Myocyte (in vitro differentiated cells): Measurements from ENCODE around the gene POMT1. TPM values are rescaled to one million over a fixed set of nuclear protein-coding genes. Genes with fewer than 3 reads are reported as not detected.

Experiments used
- DNase-seq: peaks from one replicate; pipeline ENCODE4 v3.0.0-alpha.2; 2012; ENCODE audit warnings: low read depth
- total RNA-seq: library from RNA; depleted of rRNA; stranded (reverse); fragments of >200 nt; gene quantifications from 2 replicates; pipeline ENCODE4 v1.2.3, GENCODE V29; 2014

Gene POMT1
- total RNA-seq, 1 donor from 2014 or later = 39.0 TPM

GRCh38 chr9:131523451-131524435 lies 21.0 kb downstream of the POMT1 start:
- DNase-seq = no peak

- peak; percentile 42 for DNase-seq
These were observed 22.1 kb downstream of the POMT1 start for GRCh38 chr9:131524665-131525315.

- DNase-seq = no peak
These were observed 23.2 kb downstream of the POMT1 start for GRCh38 chr9:131525643-131526565.

- no peak for DNase-seq
These were observed 25.5 kb downstream of the POMT1 start for GRCh38 chr9:131528186-131528585.

GRCh38 chr9:131528886-131529505 lies 26.3 kb downstream of the POMT1 start:
- DNase-seq = no peak

GRCh38 chr9:131529597-131530545 lies 27.2 kb downstream of the POMT1 start:
- no peak for DNase-seq

- peak; percentile 60 for DNase-seq
These were observed 27.8 kb downstream of the POMT1 start for GRCh38 chr9:131530546-131530919.

- peak; percentile 80 for DNase-seq
These were observed 28.5 kb downstream of the POMT1 start, which contains the start of gene UCK1 for GRCh38 chr9:131530920-131531832. Gene UCK1 (minus strand): TSS chr9:131531263. CDS start chr9:131531174, 89 bp downstream.

GRCh38 chr9:131534721-131535237 lies 32.1 kb downstream of the POMT1 start:
- DNase-seq = peak; percentile 31

- DNase-seq = no peak
These were observed 35.2 kb downstream of the POMT1 start for GRCh38 chr9:131537946-131538345.

- no peak for DNase-seq
These were observed 36.7 kb downstream of the POMT1 start for GRCh38 chr9:131539223-131539923.

- no peak for DNase-seq
These were observed 40.4 kb downstream of the POMT1 start for GRCh38 chr9:131543141-131543540.

GRCh38 chr9:131545003-131545785 lies 42.5 kb downstream of the POMT1 start, which contains the start of gene PRRT1B:
Gene PRRT1B (plus strand): TSS chr9:131545523. CDS start chr9:131545616, 93 bp downstream.
- DNase-seq = no peak

- no peak for DNase-seq
These were observed 43.1 kb downstream of the POMT1 start for GRCh38 chr9:131545786-131546335.

- no peak for DNase-seq
These were observed 43.8 kb downstream of the POMT1 start for GRCh38 chr9:131546336-131547084.

GRCh38 chr9:131549186-131549585 lies 46.5 kb downstream of the POMT1 start:
- peak; percentile 71 for DNase-seq
